ENCODE data around the gene LGI2. TPM values are rescaled to one million over a fixed set of nuclear protein-coding genes. Genes with fewer than 3 reads are reported as not detected.

LGI2 gene
- total RNA-seq, 1 experiment from 2014 or later: 1.4 TPM

DNA sequence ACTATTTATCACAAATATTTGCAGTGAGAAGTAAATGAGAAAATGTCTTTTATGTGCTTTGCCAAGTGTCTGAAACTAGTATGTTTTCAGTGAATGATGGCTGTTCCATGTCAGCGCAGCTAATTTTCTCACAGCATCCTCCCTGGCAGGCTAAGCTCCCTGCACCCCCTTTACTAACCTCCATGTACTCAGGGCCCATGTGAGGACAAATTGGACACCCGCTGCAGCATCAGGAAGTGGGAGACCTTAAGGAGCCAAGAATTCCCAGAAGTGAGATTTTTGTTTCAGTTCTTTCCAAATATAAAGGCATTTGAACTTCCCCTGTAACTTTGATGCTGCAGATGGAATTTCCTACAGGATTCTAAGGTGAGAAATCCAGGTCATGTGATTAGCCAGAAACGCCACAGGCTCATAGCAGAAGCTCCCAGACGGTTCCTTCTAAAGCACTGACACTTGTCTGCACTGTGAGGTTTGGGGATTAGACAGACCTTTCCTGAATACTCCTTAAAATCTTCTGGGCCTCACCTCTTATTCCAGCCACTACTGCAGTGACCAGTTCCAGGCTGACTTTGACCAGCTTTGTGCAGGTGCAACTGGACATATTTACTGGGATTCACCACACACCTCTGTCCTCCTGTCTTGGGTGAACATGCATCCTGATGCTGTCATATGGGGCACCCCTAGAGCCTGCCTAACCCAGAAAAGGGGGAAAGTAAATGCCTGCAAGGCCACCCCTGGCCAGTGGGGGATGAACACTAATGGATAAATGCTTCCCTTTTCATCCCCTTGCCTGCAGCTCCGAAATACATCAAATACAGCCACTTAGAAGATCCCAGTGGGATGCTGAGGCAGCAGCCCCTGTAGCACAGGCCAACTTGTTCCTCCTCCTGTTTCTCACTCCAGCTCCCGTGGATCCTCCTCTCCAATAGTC is 45.9 kb downstream of the LGI2 start:
- H3K79me1 ChIP-seq (ENCODE audit: insufficient read depth, low read depth, low read length, poor library complexity, severe bottlenecking): no peaks in the 10 kb centered on the region
- H2BK12ac ChIP-seq (ENCODE audit: insufficient read length, low read depth, low read length): no peak overlapping the region
- no peak overlapping the region for H3K27ac ChIP-seq (ENCODE audit: insufficient read length, low read depth, low read length)
- H3K18ac ChIP-seq (ENCODE audit: insufficient read length, low read depth, low read length): no peak overlapping the region
- no peak overlapping the region for H3K4me2 ChIP-seq (ENCODE audit: insufficient read depth, insufficient read length, low read length)
- 0 out of 7 replicates have a peak, but pooled peaks cover 0 to 2% (median 0%) of the 10 kb centered on the region in 3 experiments for H3K36me3 Mint-ChIP-seq (ENCODE audit: insufficient read depth in 1 of 3, low read depth in 3 of 3)
- no peak overlapping the region for H3K23ac ChIP-seq (ENCODE audit: insufficient read length, low read depth, low read length)
- H3K4me3 Mint-ChIP-seq: no peak overlapping the region
- no peak overlapping the region for H3K9ac ChIP-seq (ENCODE audit: extremely low read depth, insufficient read length, low read length)
- H3K79me2 ChIP-seq (ENCODE audit: insufficient read depth, low read length): no peaks in the 10 kb centered on the region
- H3K27me3 ChIP-seq (ENCODE audit: insufficient read depth, low read length): no peaks in the 10 kb centered on the region
- H3K4me1 ChIP-seq (ENCODE audit: insufficient read depth, low read length): 0 out of 2 replicates have a peak, but pooled peaks cover 4% of the 10 kb centered on the region
- H4K5ac ChIP-seq (ENCODE audit: insufficient read length, low read depth, low read length): no peak overlapping the region
- DNase-seq: no peak
- H2BK15ac ChIP-seq (ENCODE audit: low read depth, low read length): no peak overlapping the region
- no peak overlapping the region for H2BK20ac ChIP-seq (ENCODE audit: low read depth, low read length, poor library complexity, severe bottlenecking)
- TF ChIP-seq, protein P1, sequence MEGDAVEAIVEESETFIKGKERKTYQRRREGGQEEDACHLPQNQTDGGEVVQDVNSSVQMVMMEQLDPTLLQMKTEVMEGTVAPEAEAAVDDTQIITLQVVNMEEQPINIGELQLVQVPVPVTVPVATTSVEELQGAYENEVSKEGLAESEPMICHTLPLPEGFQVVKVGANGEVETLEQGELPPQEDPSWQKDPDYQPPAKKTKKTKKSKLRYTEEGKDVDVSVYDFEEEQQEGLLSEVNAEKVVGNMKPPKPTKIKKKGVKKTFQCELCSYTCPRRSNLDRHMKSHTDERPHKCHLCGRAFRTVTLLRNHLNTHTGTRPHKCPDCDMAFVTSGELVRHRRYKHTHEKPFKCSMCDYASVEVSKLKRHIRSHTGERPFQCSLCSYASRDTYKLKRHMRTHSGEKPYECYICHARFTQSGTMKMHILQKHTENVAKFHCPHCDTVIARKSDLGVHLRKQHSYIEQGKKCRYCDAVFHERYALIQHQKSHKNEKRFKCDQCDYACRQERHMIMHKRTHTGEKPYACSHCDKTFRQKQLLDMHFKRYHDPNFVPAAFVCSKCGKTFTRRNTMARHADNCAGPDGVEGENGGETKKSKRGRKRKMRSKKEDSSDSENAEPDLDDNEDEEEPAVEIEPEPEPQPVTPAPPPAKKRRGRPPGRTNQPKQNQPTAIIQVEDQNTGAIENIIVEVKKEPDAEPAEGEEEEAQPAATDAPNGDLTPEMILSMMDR (conservative IDR thresholded peaks at IDR 0.05): peak; percentile 41
- no CpG with 5 or more reads among the region's 6 CpGs for WGBS (ENCODE audit: extremely low coverage, insufficient read length, low lambda C conversion rate)
- no peaks in the 10 kb centered on the region for H3K23me2 ChIP-seq (ENCODE audit: insufficient read length, low read depth, low read length, poor library complexity, severe bottlenecking)
- no peak overlapping the region for H3K56ac ChIP-seq (ENCODE audit: insufficient read length, low read depth, low read length)
- H3K9me3 ChIP-seq (ENCODE audit: control insufficient read depth, low read depth, low read length): no peaks in the 10 kb centered on the region
- 0 out of 7 replicates have a peak overlapping the region, but pooled peaks of 1 of the 3 experiments have one; percentile 63 for H3K27ac Mint-ChIP-seq
- no peak overlapping the region for H4K91ac ChIP-seq (ENCODE audit: insufficient read length, low read depth, low read length)
- peaks cover 8% of the 10 kb centered on the region for H3K27me3 Mint-ChIP-seq (ENCODE audit: low read depth)
- H4K20me1 ChIP-seq (ENCODE audit: control insufficient read depth, insufficient read depth, insufficient read length): no peaks in the 10 kb centered on the region
- H2AFZ ChIP-seq (ENCODE audit: low read length): no peak overlapping the region
- H4K8ac ChIP-seq (replicated peaks; ENCODE audit: insufficient read length, low read depth, low read length): no peak overlapping the region
- H3K4ac ChIP-seq (ENCODE audit: low read depth, low read length): no peak overlapping the region
- peaks cover 0 to 11% of the 10 kb centered on the region in 2 experiments; a peak in 3 of 5 replicates for H3K9me3 Mint-ChIP-seq
- H2AK5ac ChIP-seq (ENCODE audit: insufficient read length, low read length): no peak overlapping the region
- H2BK120ac ChIP-seq (ENCODE audit: low read depth, low read length, poor library complexity, severe bottlenecking): no peak overlapping the region
- H3K14ac ChIP-seq (ENCODE audit: insufficient read depth, low read length): no peak overlapping the region
- H2BK5ac ChIP-seq (ENCODE audit: insufficient read length, low read length): no peak overlapping the region
- no peak overlapping the region for H3T11ph ChIP-seq (ENCODE audit: low read length)
- H3K4me1 Mint-ChIP-seq: peaks cover 17 to 21% of the 10 kb centered on the region in 2 experiments
